Epithelial cell of prostate (primary cell): Measurements from ENCODE around the gene UBA1.

Source experiments
- DNase-seq: peaks from one replicate; pipeline ENCODE4 v3.0.0-alpha.2; 2011; ENCODE audit warnings: low read depth, low spot score
- H3K27ac ChIP-seq: fragments of 450-650 bp; 2 replicates; pipeline ENCODE4 v1.5.1; 2017; ENCODE audit warnings: mild to moderate bottlenecking

The UBA1 gene

DNA sequence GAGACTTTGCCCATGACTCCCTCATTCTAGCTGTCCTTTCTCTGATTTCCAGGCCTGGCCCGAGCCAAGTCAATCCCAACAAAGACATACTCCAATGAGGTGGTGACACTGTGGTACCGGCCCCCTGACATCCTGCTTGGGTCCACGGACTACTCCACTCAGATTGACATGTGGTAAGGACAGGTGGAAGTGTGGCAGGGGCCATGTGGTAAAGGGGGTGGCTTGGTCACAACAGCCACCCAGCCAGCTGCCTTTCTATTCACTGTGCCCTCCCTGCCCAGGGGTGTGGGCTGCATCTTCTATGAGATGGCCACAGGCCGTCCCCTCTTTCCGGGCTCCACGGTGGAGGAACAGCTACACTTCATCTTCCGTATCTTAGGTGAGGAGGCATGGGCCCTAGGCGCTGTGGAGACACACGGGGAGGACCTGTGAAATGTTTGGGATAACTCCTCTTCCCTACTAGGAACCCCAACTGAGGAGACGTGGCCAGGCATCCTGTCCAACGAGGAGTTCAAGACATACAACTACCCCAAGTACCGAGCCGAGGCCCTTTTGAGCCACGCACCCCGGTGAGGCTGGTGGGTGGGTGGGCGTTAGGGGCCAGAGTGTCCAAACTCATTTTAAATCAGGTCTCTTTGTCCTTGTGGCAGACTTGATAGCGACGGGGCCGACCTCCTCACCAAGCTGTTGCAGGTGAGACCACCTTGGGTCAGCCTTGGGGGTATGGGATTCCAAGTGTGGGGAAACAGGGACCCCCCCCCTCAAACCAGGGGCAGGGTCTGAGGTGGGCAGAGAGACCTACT lies 33.1 kb downstream of the UBA1 start:
- no peak for DNase-seq

DNA sequence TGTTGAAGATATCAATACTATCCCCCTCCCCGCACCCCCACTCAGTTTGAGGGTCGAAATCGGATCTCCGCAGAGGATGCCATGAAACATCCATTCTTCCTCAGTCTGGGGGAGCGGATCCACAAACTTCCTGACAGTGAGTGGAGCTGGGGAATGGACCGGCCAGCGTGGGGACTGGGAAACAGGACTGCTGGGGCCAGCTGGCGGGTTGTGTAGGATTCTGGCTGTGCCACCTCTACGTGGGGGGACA lies 33.6 kb downstream of the UBA1 start:
- DNase-seq: no peak
- no peak overlapping the region for H3K27ac ChIP-seq

More for the DNA sequence above, 33.1 kb downstream of the UBA1 start:
- H3K27ac ChIP-seq: no peak overlapping the region

DNA sequence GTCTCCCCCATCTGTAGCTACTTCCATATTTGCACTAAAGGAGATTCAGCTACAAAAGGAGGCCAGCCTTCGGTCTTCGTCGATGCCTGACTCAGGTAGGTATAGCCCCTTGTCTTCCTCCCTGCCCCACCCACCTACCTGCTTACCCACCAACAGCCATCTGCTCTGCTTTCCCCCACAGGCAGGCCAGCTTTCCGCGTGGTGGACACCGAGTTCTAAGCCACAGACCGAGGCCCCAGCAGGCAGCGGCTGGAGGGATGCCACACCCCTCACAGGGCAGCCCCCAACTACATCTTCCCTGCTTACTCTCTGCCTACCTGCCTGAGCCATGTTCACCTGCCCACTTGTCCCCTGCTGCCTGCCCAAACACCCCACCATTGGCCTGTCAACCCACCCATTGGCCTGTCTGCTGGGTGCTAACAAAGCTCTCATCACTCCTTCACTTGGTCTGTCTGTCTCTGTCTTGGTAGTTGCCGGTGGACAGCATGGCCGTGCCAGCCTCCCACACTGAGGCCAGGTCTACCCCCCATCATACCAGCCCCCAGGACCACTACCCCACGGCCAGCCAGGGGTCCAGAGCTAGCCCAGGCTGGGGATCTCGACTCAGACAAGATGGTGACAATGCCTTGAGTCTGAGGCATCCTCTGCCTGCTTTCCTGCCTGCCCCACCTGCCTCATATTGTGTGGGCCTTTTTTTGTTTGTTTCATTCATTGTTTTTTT lies 35.1 kb downstream of the UBA1 start:
- no peak overlapping the region for H3K27ac ChIP-seq

DNA sequence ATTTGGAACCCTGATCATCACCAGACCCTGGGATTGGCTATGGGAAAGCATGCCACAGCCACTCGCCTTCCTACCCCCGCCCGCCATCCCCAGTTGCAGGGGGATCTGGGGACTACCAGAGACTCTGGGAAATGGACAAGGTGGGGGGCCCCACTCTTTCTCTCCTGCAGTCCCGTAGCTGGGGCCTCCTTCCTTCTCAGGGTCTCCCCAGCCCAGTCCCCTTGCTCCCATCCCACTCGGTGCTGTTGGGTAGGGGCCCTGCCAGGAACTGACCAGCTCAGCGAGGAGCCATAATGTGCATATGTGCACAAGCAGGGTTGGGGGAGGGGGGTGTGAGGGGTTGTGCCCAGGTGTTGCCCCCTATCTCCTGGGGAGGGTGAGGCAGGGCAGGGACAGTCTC lies 35.8 kb downstream of the UBA1 start:
- DNase-seq: no peak
- no peak overlapping the region for H3K27ac ChIP-seq

More for the DNA sequence above, 35.1 kb downstream of the UBA1 start:
- no peak for DNase-seq

DNA sequence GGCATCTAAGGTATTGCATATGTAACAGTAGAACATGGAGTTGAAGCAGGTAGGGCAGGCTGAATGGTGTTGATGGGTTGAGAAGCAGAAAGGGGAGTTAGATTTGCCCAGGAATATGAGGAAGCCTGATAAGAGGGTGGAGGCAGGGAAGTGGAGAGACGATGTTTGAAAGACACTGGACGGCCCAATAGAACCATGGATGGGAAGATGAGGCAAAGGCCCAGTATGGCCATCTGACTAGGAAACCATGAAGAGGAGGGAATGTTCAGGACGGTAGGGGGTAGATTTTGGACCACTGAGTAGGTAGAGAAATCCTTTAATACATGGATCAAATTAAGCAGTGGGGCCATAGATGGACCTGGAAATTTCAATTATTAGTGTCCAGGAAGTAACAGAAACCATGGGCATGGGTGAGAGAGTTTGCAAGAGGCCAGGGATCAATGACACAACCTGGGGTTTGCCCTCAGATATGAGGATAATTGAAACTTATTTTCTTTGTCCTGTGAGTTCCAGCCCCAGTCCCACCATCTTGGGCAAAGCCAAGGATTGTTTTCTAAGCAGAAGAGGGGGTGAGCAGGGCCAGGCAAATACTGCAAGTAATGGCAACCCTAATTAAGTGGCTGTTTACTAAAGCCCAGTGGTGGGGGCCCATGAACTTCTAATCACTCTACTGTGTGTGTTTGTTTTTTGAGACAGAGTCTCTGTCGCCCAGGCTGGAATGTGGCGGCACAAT lies 36.7 kb downstream of the UBA1 start:
- no peak for DNase-seq
- H3K27ac ChIP-seq: no peak overlapping the region

DNA sequence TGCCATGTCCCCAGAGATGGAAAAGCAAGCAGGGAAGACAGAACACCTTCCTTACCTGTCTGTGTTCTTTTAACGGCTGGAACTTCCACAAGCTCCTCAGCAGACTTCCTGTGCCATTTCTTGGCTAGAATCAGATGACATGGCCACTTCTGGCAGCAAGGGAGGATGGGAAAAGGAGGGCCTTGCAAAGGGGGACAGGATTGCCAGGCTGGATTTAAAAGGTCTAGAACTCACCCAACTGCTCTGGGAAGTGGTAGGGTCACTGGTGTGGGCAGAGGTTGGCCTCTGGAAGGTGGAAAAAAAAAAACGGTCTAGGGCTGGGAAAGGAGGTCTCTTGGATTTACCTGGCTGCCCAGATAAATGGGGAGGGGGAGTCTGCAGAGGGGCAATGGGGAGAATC lies 37.5 kb downstream of the UBA1 start:
- H3K27ac ChIP-seq: peak overlapping the region; percentile 85
- no peak for DNase-seq

DNA sequence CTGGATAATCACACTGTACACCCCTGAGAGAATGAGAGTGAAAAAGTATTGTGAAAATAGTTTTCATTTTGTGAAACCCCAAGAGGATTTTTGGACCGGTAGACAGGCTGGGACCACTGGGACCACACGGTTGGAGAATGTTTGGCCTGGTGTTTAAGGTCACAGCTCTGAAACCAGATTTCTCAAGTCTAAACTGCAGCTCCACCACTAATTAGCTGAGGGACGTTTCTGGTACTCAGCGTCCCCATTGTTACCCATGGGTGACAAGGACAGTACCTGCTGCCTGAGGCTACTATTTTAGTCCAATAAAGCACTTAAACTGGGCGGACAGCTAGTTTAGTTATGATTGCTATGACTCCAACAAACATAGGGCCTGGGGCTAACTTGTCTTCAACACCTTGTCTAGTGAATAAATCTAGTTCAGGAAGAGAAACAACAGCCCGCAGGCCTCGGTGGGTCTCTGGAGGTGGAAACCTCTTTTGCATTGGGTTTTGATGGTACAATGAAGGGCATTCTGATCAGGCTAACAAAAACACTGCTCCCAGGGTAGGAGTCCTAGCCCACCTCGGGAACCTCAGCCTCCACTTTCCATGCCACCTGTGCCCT lies 38.7 kb downstream of the UBA1 start:
- no peak for DNase-seq

DNA sequence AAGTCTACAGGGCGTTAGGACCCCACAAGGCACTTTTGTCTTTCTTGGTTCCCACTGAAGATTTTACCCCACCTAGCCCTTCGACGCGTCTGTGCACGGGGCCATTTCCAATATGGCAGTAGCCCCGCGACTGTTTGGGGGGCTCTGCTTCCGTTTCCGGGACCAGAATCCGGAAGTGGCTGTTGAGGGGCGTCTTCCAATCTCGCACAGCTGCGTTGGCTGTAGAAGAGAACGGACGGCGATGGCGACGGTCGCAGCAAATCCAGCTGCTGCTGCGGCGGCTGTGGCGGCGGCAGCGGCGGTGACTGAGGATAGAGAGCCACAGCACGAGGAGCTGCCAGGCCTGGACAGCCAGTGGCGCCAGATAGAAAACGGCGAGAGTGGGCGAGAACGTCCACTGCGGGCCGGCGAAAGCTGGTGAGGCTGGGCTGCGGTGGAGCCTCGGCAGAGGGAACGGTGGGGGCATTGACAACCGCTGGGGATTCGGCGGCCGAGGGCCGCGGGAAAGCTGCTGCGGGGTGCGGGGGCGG lies 39.2 kb downstream of the UBA1 start, which contains the start of gene USP11:
Gene USP11, plus strand, starts transcription at position 207 of the 530 bp plus-strand sequence. Its CDS starts 35 bp downstream, at position 242.
- peak within 1 kb of the TSS; percentile 85 for H3K27ac ChIP-seq
- no peak for DNase-seq

More for the DNA sequence above, 38.7 kb downstream of the UBA1 start:
- H3K27ac ChIP-seq: peak overlapping the region; percentile 85

DNA sequence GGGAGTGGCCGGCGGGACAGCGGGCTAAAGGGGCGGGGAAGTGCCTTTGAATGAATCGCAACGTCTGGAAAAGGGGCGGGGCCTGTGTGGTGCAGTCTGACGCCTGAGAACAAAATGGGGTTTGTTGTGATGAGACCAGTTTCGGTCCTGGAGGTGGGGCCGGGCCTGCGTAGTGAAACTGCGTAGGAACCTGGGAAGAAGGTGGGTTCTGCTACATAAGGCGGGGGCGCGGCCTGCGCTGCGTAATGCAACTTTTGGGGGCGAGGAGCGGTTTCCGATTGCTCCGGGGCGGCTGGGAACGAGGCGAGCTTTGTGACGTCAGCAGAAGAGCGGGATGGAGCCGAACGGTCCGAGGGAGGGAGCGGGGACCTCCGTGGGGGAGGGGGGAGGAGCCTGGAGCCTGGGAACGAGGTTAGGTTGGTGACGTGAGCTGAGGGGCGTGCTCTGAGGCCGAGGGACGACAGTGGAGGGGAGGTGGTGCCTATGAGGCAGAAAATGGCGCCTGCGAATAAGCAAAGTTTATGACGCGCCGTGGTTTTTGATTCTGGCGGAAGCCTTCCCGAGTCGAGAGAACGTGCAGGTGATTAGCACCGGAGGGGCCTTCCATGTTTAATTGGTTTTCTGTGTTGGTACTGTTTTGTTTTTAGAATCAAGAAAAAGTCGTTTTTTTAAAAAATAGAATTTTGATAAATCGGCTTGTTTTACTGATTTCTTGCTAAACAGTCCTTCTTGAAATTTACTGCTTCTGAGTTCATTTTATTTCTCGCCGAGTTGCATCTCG lies 39.9 kb downstream of the UBA1 start:
- H3K27ac ChIP-seq: peak overlapping the region; percentile 85
- peak; percentile 95 for DNase-seq

DNA sequence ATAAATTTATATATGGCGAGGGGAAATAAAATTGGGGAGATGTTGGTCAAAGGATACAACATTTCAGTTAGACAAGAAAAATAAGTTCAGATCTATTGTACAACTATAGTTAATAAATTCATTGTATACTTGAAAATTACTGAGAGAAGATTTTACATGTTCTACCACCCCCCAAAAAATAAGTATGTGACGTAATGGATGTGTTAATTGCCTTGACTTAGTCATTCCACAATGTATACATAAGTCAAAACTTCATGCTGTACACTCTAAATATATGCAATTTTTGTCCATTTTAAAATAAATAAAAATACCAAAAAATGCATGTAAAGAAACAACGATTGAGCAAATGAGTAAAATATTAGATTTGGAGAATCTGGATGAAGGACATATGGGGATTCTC lies 41.0 kb downstream of the UBA1 start:
- DNase-seq: no peak
- H3K27ac ChIP-seq: peak overlapping the region; percentile 85

DNA sequence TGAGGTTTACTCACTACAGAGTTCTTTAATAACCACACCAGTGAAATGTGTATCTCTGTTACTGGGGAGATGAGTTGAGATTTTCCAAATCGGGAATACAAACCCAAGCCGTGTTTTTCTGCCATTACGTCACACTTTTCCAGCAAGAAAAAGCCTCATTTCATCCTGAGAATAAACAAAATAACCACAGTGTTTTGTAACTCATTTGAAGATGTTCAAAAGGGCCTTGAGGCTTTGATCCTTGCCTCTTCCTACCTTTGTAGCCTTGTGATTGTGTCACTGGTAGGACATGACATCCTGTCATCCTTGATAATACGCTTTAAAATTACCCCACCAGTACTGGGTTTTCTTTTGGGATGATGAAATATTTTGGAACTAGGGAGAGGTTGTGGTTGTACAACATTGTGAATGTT lies 42.1 kb downstream of the UBA1 start:
- no peak for DNase-seq
- H3K27ac ChIP-seq: no peak overlapping the region

DNA sequence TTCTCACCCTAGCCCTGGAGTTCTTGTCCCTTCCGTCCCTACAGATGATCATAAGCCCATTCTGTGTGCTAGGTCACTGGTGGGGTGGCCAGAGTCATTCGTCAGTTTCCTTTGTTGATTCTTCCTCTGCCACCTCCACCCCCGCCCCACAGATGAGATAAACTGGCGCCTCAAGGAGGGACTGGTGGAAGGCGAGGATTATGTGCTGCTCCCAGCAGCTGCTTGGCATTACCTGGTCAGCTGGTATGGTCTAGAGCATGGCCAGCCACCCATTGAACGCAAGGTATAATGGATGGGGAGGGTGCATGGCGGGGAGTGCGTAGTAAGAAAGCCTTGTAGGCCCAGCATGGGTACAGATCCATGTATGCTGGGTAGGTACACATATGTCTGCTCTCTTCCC lies 45.6 kb downstream of the UBA1 start:
- no peak for DNase-seq
- H3K27ac ChIP-seq: no peak overlapping the region

DNA sequence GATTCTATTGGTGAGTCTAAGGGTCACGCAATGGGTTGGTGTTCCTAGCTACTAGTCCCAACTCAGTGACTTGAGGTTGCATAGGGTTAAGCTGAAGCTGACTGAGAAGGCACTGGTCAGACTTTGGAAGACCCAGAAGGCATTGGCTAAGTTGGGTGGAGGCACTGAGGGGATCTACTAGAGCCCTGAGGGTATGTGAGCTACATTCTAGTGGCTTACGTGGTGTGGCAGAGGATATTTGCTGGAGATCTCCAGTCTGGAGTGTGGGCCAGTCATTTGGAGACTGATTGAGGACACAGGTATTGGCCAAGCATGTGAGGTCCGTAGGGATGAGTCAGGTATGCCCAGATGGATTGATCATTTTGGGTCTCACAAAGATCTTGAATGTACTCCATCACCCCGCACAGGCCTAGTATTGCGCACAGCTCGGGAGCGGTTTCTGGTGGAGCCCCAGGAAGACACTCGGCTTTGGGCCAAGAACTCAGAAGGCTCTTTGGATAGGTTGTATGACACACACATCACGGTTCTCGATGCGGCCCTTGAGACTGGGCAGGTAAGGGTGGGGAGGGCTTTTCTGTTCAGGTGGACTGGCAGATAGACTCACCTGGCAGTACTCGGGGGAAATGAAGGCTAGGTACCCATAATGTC lies 46.4 kb downstream of the UBA1 start:
- DNase-seq: no peak
- H3K27ac ChIP-seq: no peak overlapping the region

DNA sequence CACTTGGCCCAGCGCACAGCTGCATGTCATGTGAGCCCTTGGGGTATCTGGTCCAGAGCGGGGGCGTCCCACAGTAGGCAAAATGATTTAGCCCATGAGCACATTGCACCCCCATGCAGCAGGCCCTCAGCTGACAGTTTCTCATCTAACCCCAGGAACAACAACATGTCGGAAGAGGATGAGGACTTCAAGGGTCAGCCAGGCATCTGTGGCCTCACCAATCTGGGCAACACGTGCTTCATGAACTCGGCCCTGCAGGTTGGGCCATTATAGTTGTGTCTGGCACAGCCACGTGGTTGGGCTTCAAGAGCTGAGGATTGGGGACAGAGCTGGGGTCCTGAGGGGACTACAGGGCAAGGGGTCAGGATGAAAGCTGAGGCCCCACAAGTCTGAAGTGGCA lies 47.0 kb downstream of the UBA1 start:
- DNase-seq: no peak
- no peak overlapping the region for H3K27ac ChIP-seq

DNA sequence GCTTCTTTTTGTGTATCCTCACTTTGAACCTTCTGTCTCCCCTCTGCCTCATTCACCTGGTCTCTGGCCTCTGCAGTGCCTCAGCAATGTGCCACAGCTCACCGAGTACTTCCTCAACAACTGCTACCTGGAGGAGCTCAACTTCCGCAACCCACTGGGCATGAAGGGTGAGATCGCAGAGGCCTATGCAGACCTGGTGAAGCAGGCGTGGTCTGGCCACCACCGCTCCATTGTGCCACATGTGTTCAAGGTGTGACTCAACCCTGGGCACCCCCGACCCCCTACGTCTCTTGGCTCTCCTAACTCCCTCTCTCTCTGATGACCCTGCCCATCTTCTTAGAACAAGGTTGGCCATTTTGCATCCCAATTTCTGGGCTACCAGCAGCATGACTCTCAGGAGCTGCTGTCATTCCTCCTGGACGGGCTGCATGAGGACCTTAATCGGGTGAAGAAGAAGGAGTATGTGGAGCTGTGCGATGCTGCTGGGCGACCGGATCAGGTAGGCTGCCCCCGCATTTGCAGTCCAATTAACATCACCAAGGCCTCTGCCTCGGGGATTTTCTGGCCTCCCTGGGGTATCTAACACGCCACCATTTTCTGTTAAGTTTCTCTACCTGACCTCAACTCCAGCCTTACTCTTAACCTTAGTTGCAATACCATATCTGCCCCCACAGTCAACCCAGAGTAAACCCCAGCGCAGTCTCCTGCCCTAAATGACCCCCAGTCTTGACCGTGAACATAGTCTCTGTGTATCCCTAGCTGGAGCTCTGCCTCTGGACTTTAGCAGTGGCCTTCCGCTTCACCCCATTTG lies 47.8 kb downstream of the UBA1 start:
- no peak for DNase-seq
- H3K27ac ChIP-seq: no peak overlapping the region

DNA sequence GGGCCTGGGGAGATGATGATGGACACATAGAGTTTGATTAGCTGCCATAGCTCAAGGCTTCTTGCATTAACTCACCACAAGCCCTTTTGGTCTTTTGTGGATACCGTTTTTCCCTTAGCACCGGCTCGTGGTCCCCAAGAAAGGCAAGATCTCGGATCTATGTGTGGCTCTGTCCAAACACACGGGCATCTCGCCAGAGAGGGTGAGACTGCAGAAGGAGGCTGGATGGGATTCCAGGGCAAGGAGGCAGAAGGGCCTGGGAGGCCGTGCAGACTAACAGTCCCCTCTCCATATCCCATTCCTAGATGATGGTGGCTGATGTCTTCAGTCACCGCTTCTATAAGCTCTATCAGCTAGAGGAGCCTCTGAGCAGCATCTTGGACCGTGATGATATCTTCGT lies 48.7 kb downstream of the UBA1 start:
- H3K27ac ChIP-seq: no peak overlapping the region
- no peak for DNase-seq

DNA sequence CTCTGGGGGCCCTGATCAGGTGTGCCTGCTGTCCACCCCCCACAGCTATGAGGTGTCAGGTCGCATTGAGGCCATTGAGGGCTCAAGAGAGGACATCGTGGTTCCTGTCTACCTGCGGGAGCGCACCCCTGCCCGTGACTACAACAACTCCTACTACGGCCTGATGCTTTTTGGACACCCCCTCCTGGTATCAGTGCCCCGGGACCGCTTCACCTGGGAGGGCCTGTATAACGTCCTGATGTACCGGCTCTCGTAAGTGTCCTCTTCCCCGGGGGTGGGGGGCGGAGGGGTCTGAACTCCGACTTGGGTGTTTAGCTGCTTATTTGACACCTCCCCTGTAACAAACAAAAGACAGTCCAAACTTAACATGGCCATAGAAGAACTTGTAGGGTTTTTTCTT lies 49.7 kb downstream of the UBA1 start:
- no peak for DNase-seq
- H3K27ac ChIP-seq: no peak overlapping the region

DNA sequence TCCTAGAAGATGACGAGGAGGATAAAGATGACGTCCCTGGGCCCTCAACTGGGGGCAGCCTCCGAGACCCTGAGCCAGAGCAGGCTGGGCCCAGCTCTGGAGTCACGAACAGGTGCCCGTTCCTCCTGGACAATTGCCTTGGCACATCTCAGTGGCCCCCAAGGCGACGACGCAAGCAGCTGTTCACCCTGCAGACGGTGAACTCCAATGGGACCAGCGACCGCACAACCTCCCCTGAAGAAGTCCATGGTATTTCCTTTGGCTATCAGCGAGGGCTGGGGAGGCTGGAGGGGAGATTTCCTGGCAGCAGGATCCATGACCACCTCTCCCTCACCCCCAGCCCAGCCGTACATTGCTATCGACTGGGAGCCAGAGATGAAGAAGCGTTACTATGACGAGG lies 51.0 kb downstream of the UBA1 start:
- H3K27ac ChIP-seq: no peak overlapping the region
- DNase-seq: no peak
